IPS-20b (cell line): Measurements from ENCODE around the gene TULP4.
"Not testable (repeated sequence)": the region's sequence is repeated elsewhere in the genome, so short reads cannot be mapped to it uniquely, and the experiment has no call there.

Experiments
- H3K27ac ChIP-seq: one replicate; pipeline ENCODE4 v1.5.1; 2013; ENCODE audit warnings: low read length
- H3K27me3 ChIP-seq: 2 replicates; pipeline ENCODE4 v1.6.1; 2013; ENCODE audit warnings: mild to moderate bottlenecking, low read length, inconsistent platforms; ENCODE audit not compliant: insufficient read depth
- H3K36me3 ChIP-seq: 2 replicates; pipeline ENCODE4 v1.6.1; 2013; ENCODE audit warnings: low read depth, mild to moderate bottlenecking, inconsistent platforms, low read length, moderate library complexity; ENCODE audit not compliant: insufficient read depth
- H3K4me1 ChIP-seq: 2 replicates; pipeline ENCODE4 v1.6.1; 2013; ENCODE audit warnings: mild to moderate bottlenecking, control low read depth, inconsistent platforms, low read length, moderate library complexity; ENCODE audit not compliant: insufficient read depth
- H3K4me3 ChIP-seq: 2 replicates; pipeline ENCODE4 v1.5.1; 2013; ENCODE audit warnings: mild to moderate bottlenecking, low read length, inconsistent platforms
- H3K9ac ChIP-seq: 2 replicates; pipeline ENCODE4 v1.6.1; 2013; ENCODE audit warnings: low read depth, mild to moderate bottlenecking, inconsistent platforms, low read length, moderate library complexity
- H3K9me3 ChIP-seq: 2 replicates; pipeline ENCODE4 v1.6.1; 2013; ENCODE audit warnings: mild to moderate bottlenecking, low read depth, low read length, inconsistent platforms; ENCODE audit not compliant: insufficient read depth

Gene TULP4

GRCh38 chr6:158514991-158515390 is 202.7 kb downstream of the TULP4 start:
- peaks cover 6% of the 10 kb centered on the region for H3K4me1 ChIP-seq
- no peak overlapping the region for H3K27ac ChIP-seq
- no peaks in the 10 kb centered on the region for H3K9me3 ChIP-seq
- H3K36me3 ChIP-seq = 0 out of 2 replicates have a peak, but pooled peaks cover 3% of the 10 kb centered on the region
- H3K9ac ChIP-seq = no peak overlapping the region
- peaks cover 4% of the 10 kb centered on the region; the same call in 1 of the 2 replicates for H3K27me3 ChIP-seq
- no peak overlapping the region for H3K4me3 ChIP-seq

DNA sequence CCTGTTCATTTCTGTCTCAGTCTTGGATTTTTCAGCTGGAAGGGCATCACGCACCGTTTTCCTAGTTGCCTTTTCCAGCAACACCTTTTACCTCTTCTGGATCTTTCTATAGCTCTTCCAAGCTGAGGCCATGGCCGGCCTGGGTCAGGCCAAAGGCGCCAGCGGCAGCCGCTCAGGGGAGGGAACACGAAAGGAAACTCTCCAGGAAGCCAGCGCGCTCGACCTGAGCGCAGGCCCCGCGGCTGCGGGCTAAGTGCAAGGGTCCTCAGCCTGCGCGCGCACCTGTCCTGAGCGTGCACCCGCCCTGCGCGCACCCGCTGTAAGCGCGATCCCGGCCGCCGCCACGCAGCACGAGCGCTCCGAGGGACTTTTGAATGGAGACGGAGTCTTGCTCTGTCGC is 203.8 kb downstream of the TULP4 start:
- no peak overlapping the region for H3K4me3 ChIP-seq
- H3K36me3 ChIP-seq = no peaks in the 10 kb centered on the region
- H3K9ac ChIP-seq = no peak overlapping the region
- H3K27me3 ChIP-seq = peaks cover 4% of the 10 kb centered on the region; the same call in 1 of the 2 replicates
- no peaks in the 10 kb centered on the region for H3K9me3 ChIP-seq
- no peak overlapping the region for H3K27ac ChIP-seq
- H3K4me1 ChIP-seq = peaks cover 6% of the 10 kb centered on the region

DNA sequence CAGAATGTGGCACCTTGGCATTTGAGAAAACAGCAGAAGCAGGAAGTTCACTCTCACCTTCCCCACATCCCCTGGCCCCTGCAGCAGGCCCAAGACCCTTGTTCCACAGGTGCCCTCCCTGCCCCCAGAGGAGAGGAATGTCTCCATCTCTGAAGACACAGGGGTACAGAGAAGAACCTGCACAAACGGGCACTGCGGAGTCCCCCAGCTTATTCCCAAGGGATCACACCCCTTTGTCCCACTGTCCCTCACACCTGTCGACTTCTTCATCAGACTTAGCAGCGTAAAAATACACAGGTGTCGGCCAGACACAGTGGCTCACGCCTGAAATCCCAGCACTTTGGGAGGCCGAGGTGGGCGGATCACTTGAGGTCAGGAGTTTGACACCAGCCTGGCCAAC is 204.8 kb downstream of the TULP4 start:
- Histone ChIP-seq H3K4me3 (no peak overlapping the region), H3K27me3 (peaks cover 4% of the 10 kb centered on the region; the same call in 1 of the 2 replicates), H3K4me1 (peaks cover 6% of the 10 kb centered on the region), H3K36me3 (no peaks in the 10 kb centered on the region), H3K9me3 (no peaks in the 10 kb centered on the region), H3K27ac (no peak overlapping the region), H3K9ac (no peak overlapping the region)

DNA sequence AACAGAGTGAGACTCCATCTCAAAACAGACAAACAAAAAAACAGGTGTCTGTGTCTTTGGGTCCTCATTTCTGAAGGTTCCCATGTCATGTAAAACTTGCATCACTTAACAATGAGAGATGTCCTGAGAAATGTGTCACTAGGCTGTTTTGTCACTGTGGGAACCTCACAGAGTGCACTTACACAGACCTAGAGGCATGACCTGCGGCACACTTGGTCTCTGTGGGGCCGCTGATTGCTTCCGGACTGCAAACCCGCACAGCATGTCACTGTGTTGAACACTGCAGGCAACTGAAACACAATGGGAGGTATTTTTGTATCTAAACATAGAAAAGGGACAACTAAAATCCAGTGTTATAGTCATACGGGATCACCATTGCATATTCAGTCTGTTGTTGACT is 205.3 kb downstream of the TULP4 start:
- Histone ChIP-seq H3K9me3 (no peaks in the 10 kb centered on the region), H3K27ac (no peak overlapping the region), H3K4me1 (peaks cover 6% of the 10 kb centered on the region), H3K4me3 (0 out of 2 replicates have a peak overlapping the region, but pooled peaks have one; percentile 65), H3K9ac (peak overlapping the region; percentile 74; the same call in 1 of the 2 replicates), H3K36me3 (no peaks in the 10 kb centered on the region), H3K27me3 (peaks cover 4% of the 10 kb centered on the region; the same call in 1 of the 2 replicates)

- H3K4me1 ChIP-seq = peaks cover 6% of the 10 kb centered on the region
- no peaks in the 10 kb centered on the region for H3K9me3 ChIP-seq
- no peaks in the 10 kb centered on the region for H3K36me3 ChIP-seq
- no peak overlapping the region for H3K27ac ChIP-seq
- H3K9ac ChIP-seq = peak overlapping the region; percentile 74; the same call in 1 of the 2 replicates
- H3K4me3 ChIP-seq = peak overlapping the region; percentile 65
- H3K27me3 ChIP-seq = peaks cover 4% of the 10 kb centered on the region; the same call in 1 of the 2 replicates
Observed at GRCh38 chr6:158518191-158519127, 206.2 kb downstream of the TULP4 start.

DNA sequence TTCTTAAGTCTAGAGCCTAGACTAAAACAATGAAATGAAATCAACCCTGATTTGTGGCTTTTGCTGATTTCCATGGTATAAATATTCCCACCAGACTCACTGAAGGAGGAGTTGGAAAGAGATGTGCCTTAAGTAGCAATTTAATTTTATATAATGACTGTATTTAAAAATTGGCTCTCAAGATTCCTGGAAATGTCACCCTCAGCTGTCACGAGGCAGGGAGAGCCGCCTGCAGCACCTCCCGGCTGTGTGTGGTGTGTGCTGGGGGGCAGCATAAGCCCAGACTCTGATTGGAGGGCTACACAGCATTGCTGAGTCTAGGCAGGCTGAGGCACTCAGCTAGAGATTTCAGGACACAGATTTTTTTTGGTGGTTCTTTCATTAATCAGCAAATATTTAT is 207.0 kb downstream of the TULP4 start:
- Histone ChIP-seq H3K27me3 (peaks cover 4% of the 10 kb centered on the region; the same call in 1 of the 2 replicates), H3K4me3 (no peak overlapping the region), H3K9me3 (no peaks in the 10 kb centered on the region), H3K36me3 (no peaks in the 10 kb centered on the region), H3K4me1 (peaks cover 6% of the 10 kb centered on the region), H3K27ac (no peak overlapping the region), H3K9ac (no peak overlapping the region)

DNA sequence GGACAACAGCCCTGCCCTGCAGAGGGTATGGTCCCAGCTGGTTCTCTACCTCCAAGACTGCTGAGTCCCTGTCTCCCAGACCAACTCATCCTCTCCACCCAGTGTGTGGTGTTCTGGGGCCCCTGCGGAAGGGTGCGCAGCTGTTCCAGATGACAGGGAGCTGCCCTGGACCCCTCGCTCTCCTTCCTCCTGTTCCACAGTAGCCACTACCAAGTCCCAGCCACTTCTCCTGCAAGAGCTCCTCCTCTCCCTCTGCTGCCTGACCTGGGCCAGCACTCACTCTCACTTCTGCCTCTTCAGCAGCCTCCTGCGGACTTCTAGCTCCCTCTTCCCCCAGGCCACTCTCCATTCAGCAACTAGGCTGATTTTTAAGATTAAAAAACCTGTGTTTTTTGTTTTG is 207.5 kb downstream of the TULP4 start:
- no peak overlapping the region for H3K9ac ChIP-seq
- H3K9me3 ChIP-seq = no peaks in the 10 kb centered on the region
- no peaks in the 10 kb centered on the region for H3K36me3 ChIP-seq
- no peak overlapping the region for H3K27ac ChIP-seq
- no peak overlapping the region for H3K4me3 ChIP-seq
- peaks cover 6% of the 10 kb centered on the region for H3K4me1 ChIP-seq
- H3K27me3 ChIP-seq = peaks cover 4% of the 10 kb centered on the region; the same call in 1 of the 2 replicates

- H3K36me3 ChIP-seq, H3K9ac ChIP-seq, H3K4me3 ChIP-seq, H3K27me3 ChIP-seq, H3K9me3 ChIP-seq, H3K27ac ChIP-seq, H3K4me1 ChIP-seq: not testable (repeated sequence)
Observed at GRCh38 chr6:158520975-158521374, 208.7 kb downstream of the TULP4 start.

- Histone ChIP-seq H3K4me3 (no peak overlapping the region), H3K36me3 (no peaks in the 10 kb centered on the region), H3K27ac (no peak overlapping the region), H3K27me3 (peaks cover 4% of the 10 kb centered on the region; the same call in 1 of the 2 replicates), H3K4me1 (peaks cover 6% of the 10 kb centered on the region), H3K9me3 (no peaks in the 10 kb centered on the region), H3K9ac (no peak overlapping the region)
Observed at GRCh38 chr6:158521759-158522158, 209.5 kb downstream of the TULP4 start.

DNA sequence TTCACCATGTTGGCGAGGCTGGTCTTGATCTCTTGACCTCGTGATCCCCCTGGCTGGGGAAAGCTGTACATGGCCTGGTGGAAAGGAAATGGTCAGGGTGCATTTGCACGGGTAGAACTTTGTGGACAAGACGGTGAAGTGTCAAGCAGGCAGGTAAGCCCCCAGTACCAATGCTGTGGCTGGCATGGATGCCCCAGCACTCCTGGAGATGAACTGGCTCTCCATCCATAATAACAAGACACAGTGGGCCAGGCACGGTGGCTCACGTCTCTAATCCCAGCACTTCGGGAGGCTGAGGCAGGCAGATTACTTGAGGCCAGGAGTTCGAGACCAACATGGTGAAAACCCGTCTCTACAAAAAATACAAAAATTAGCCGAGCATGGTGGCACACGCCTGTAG is 210.4 kb downstream of the TULP4 start:
- H3K4me3 ChIP-seq = no peak overlapping the region
- no peaks in the 10 kb centered on the region for H3K36me3 ChIP-seq
- H3K27me3 ChIP-seq = peaks cover 4% of the 10 kb centered on the region; the same call in 1 of the 2 replicates
- no peaks in the 10 kb centered on the region for H3K9me3 ChIP-seq
- H3K4me1 ChIP-seq = peaks cover 4% of the 10 kb centered on the region
- no peak overlapping the region for H3K27ac ChIP-seq
- no peak overlapping the region for H3K9ac ChIP-seq

- Histone ChIP-seq H3K36me3 (no peaks in the 10 kb centered on the region), H3K27ac (no peak overlapping the region), H3K27me3 (no peaks in the 10 kb centered on the region), H3K9me3 (no peaks in the 10 kb centered on the region), H3K4me1 (no peaks in the 10 kb centered on the region), H3K4me3 (no peak overlapping the region), H3K9ac (no peak overlapping the region)
Observed at GRCh38 chr6:158524311-158524710, 212.0 kb downstream of the TULP4 start.

DNA sequence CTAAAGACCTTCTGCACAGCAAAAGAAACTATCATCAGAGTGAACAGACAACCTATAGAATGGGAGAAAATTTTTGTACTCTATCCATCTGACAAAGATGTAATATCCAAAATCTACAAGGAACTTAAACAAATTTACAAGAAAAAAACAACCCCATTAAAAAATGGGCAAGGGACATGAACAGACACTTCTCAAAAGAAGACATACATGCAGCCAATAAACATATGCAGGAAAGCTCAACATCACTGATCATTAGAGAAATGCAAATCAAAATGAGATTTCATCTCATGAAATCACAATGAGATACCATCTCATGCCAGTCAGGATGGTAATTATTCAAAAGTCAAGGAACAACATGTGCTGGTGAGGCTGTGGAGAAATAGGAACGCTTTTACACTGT is 215.6 kb downstream of the TULP4 start:
- H3K4me3 ChIP-seq, H3K36me3 ChIP-seq, H3K9ac ChIP-seq, H3K4me1 ChIP-seq, H3K27ac ChIP-seq, H3K9me3 ChIP-seq, H3K27me3 ChIP-seq: not testable (repeated sequence)
